Endothelial cell of umbilical vein (primary cell): ENCODE results near the gene TREH. TPM values are rescaled to one million over a fixed set of nuclear protein-coding genes. Genes with fewer than 3 reads are reported as not detected.

Experiments used
- BruUV-seq: library from RNA; stranded (reverse); fragments of 400-500 nt; replicated peaks from 2 replicates; lab custom pipeline; 2021; lab: Mats Ljungman, UMichigan
- CTCF ChIA-PET: fragments of 300-600, 350-600 bp; sonication (Branson Sonifier 250); formaldehyde crosslinking; loops from one replicate; lab custom pipeline; 2021; ENCODE audit warnings: antibody characterized with exemption, inconsistent platforms; lab: Charles Lee
- POLR2A ChIA-PET: fragments of 300-600, 350-600 bp; sonication (Branson Sonifier 250); formaldehyde crosslinking; loops from one replicate; lab custom pipeline; 2021; ENCODE audit warnings: antibody characterized with exemption, inconsistent platforms; lab: Charles Lee
- DNase-seq: peaks from one replicate; pipeline ENCODE4 v3.0.0-alpha.2; 2011; ENCODE audit warnings: low read depth, low spot score
- FAIRE-seq: peaks from 2 replicates; lab custom pipeline; 2011; peaks lifted over from hg19 to GRCh38; lab: Jason Lieb, UNC
- H2AFZ ChIP-seq: 2 replicates; pipeline ENCODE4 v1.6.0; 2012; ENCODE audit warnings: low read depth, low read length, control low read depth, inconsistent platforms
- H3K27ac ChIP-seq: 2 replicates; pipeline ENCODE4 v1.5.1; 2011; ENCODE audit warnings: low read depth, mild to moderate bottlenecking, control low read depth, low read length, moderate library complexity; ENCODE audit not compliant: insufficient read depth
- H3K27me3 ChIP-seq, 2 experiments: 2 replicates each; pipeline versions ENCODE4 v1.6.0 to v1.6.1; 2011; ENCODE audit warnings: low read length in 2 of 2, mixed read lengths in 1 of 2; ENCODE audit not compliant: control insufficient read depth in 2 of 2, insufficient read depth in 2 of 2
- H3K36me3 ChIP-seq, 2 experiments: 2 replicates in 1 of 2; 3 replicates in 1 of 2; pipeline ENCODE4 v1.5.1; 2011; ENCODE audit warnings: low read length in 2 of 2, mild to moderate bottlenecking in 1 of 2, moderate library complexity in 1 of 2; ENCODE audit not compliant: control insufficient read depth in 2 of 2, insufficient read depth in 2 of 2; ENCODE audit errors: extremely low read depth in 1 of 2
- H3K4me1 ChIP-seq: 3 replicates; pipeline ENCODE4 v1.5.1; 2011; ENCODE audit warnings: mild to moderate bottlenecking, low read length; ENCODE audit not compliant: control insufficient read depth, insufficient read depth; ENCODE audit errors: extremely low read depth
- H3K4me2 ChIP-seq: 2 replicates; pipeline ENCODE4 v1.6.1; 2011; ENCODE audit warnings: low read length, control low read depth, mixed read lengths; ENCODE audit not compliant: insufficient read depth
- H3K4me3 ChIP-seq, 3 experiments: fragments of 200-600 bp in 1 of 3; sonication (generic), shearing (Covaris generic) in 1 of 3; replicated peaks in 1 of 3; 2 replicates each; pipeline ENCODE4 v1.5.1; 2011 to 2016; ENCODE audit warnings: control low read depth in 3 of 3, low read length in 3 of 3, mild to moderate bottlenecking in 2 of 3, inconsistent platforms in 1 of 3, low read depth in 1 of 3, moderate library complexity in 1 of 3; ENCODE audit not compliant: insufficient read depth in 1 of 3
- H3K79me2 ChIP-seq: 2 replicates; pipeline ENCODE4 v1.6.0; 2012; ENCODE audit warnings: low read length, inconsistent platforms; ENCODE audit not compliant: control insufficient read depth, insufficient read depth
- H3K9ac ChIP-seq: replicated peaks from 2 replicates; pipeline ENCODE3; 2011; ENCODE audit warnings: low read length, control low read depth; ENCODE audit not compliant: insufficient read depth; ENCODE audit errors: extremely low read depth
- H3K9me1 ChIP-seq: replicated peaks from 3 replicates; pipeline ENCODE4 v1.6.0; 2011; ENCODE audit warnings: mild to moderate bottlenecking, low read length; ENCODE audit not compliant: control insufficient read depth, insufficient read depth; ENCODE audit errors: extremely low read depth
- H3K9me3 ChIP-seq: replicated peaks from 2 replicates; pipeline ENCODE4 v1.5.1; 2012; ENCODE audit warnings: low read length, inconsistent platforms; ENCODE audit not compliant: control insufficient read depth, insufficient read depth
- H4K20me1 ChIP-seq: replicated peaks from 2 replicates; pipeline ENCODE3; 2011; ENCODE audit warnings: mild to moderate bottlenecking, low read length; ENCODE audit not compliant: control insufficient read depth, insufficient read depth; ENCODE audit errors: extremely low read depth
- CTCF ChIP-seq, 2 donors: IDR thresholded peaks; 1 replicate in 1 of 2; 2 replicates in 1 of 2; pipeline ENCODE4 v1.5.1; 2011; ENCODE audit warnings: low read length in 2 of 2, mild to moderate bottlenecking in 2 of 2, moderate library complexity in 2 of 2, control low read depth in 1 of 2, inconsistent platforms in 1 of 2, low read depth in 1 of 2; ENCODE audit not compliant: insufficient read depth in 1 of 2; ENCODE audit errors: extremely low read depth in 1 of 2
- EZH2 ChIP-seq: IDR thresholded peaks from 2 replicates; pipeline ENCODE4 v1.6.1; 2012; ENCODE audit warnings: borderline replicate concordance, low read depth, mild to moderate bottlenecking, moderate library complexity, low read length, inconsistent platforms; ENCODE audit not compliant: severe bottlenecking
- FOS ChIP-seq: IDR thresholded peaks from 2 replicates; pipeline ENCODE4 v1.6.1; 2011; ENCODE audit warnings: mild to moderate bottlenecking, low read length, moderate library complexity, borderline replicate concordance; ENCODE audit not compliant: insufficient read depth
- GATA2 ChIP-seq: IDR thresholded peaks from 2 replicates; pipeline ENCODE4 v1.7.0; 2011; ENCODE audit warnings: low read depth, mild to moderate bottlenecking, moderate library complexity, mixed read lengths, low read length; ENCODE audit not compliant: insufficient read length, insufficient read depth
- JUN ChIP-seq: IDR thresholded peaks from 2 replicates; pipeline ENCODE4 v1.6.1; 2011; ENCODE audit warnings: borderline replicate concordance, low read depth; ENCODE audit not compliant: insufficient read length, insufficient read depth
- MAX ChIP-seq: IDR thresholded peaks from 2 replicates; pipeline ENCODE4 v1.6.1; 2011; ENCODE audit not compliant: insufficient read depth, insufficient read length
- MYC ChIP-seq: IDR thresholded peaks from one replicate; pipeline ENCODE4 v1.6.1; 2011; ENCODE audit warnings: mild to moderate bottlenecking, low read depth, low read length
- POLR2A ChIP-seq: IDR thresholded peaks from 2 replicates; pipeline ENCODE4 v1.6.1; 2012; ENCODE audit warnings: low read depth, mild to moderate bottlenecking, control low read depth, low read length
- POLR2AphosphoS5 ChIP-seq: IDR thresholded peaks from 2 replicates; pipeline ENCODE4 v1.6.1; 2012; ENCODE audit warnings: low read depth, mild to moderate bottlenecking, control low read depth, low read length, moderate library complexity; ENCODE audit not compliant: insufficient read depth
- dilution Hi-C: fragments of 300-500 bp; cut with MboI; formaldehyde crosslinking; loops from one replicate; pipeline ENCODE4 v1.15.0; 2019; ENCODE audit warnings: low sequenced_read_pairs; ENCODE audit not compliant: extremely low pct_ligation_motif_present
- intact Hi-C: fragments of 100-400 bp; cut with micrococcal nuclease; formaldehyde crosslinking; loops from one replicate; pipeline ENCODE4 v1.10.0; 2022
- polyA plus RNA-seq, 4 experiments: library from polyadenylated mRNA; depleted of rRNA in 3 of 4; stranded (reverse) in 3 of 4; unstranded in 1 of 4; fragments of >200 nt; gene quantifications; 2 replicates each; pipeline versions ENCODE4 v1.2.1 to v1.2.3, GENCODE V29; 2011 to 2012; ENCODE audit warnings: missing spikeins in 1 of 4
- total RNA-seq: library from RNA; stranded (reverse); gene quantifications from 2 replicates; pipeline ENCODE4 v1.2.3, GENCODE V29; 2021

TREH gene
- total and polyA plus RNA-seq, 2 donors (not counting 3 experiments of a cell fraction or from before 2014, with no cell fraction given), result not detected

GRCh38 chr11:118636569-118637290, 42.7 kb downstream of the TREH start:
- intact Hi-C loops, result no loop called here
- no peaks in the 10 kb centered on the region for H3K4me1 ChIP-seq
- H3K27ac ChIP-seq, result no peak overlapping the region
- H3K36me3 ChIP-seq, result peaks cover 46 to 67% of the 10 kb centered on the region in 2 experiments
- no TSS peak for BruUV-seq
- no peaks in the 10 kb centered on the region for H3K9me1 ChIP-seq
- H3K27me3 ChIP-seq, result no peaks in the 10 kb centered on the region
- H3K4me2 ChIP-seq, result no peak overlapping the region
- no peak for FAIRE-seq
- no peaks in the 10 kb centered on the region for H3K9me3 ChIP-seq
- no peak overlapping the region for H3K9ac ChIP-seq
- ChIA-PET POLR2A (interaction anchor here (0.6 to 2.3 kb wide), 2 partner anchors 16 to 38 kb away, joined by 10 to 11 read pairs; no protein-coding TSS in a partner anchor), CTCF (interaction anchor here (0.6 to 4.2 kb wide), 11 partner anchors 10 to 277 kb away, joined by 3 to 23 read pairs (median 5); partner anchors contain the start of gene PHLDB1)
- peaks cover 9% of the 10 kb centered on the region for H3K79me2 ChIP-seq
- TF ChIP-seq FOS, result no peak
- TF ChIP-seq GATA2, result no peak
- no peak for TF ChIP-seq POLR2AphosphoS5
- no peak for TF ChIP-seq MAX
- TF ChIP-seq JUN, result no peak
- TF ChIP-seq POLR2A, result no peak
- no peak for TF ChIP-seq MYC
- no peak for TF ChIP-seq EZH2
- no peak for TF ChIP-seq CTCF (IDR thresholded peaks at IDR 0.05; ENCODE audit: extremely low read depth in 1 of 2, insufficient read depth in 1 of 2, low read depth in 1 of 2, low read length in 2 of 2)
- no peak overlapping the region for H2AFZ ChIP-seq
- no peak overlapping the region for H3K4me3 ChIP-seq
- dilution Hi-C loops, result no loop called here
- DNase-seq, result no peak
- no peaks in the 10 kb centered on the region for H4K20me1 ChIP-seq
